Small intestine (tissue), 7 donors: Measurements from ENCODE around the gene TSPAN11. TPM values are rescaled to one million over a fixed set of nuclear protein-coding genes. Genes with fewer than 3 reads are reported as not detected.

Experiments used
- DNase-seq, 2 donors: peaks; one replicate each; pipeline versions ENCODE4 v3.0.0 to v3.0.0-alpha.2; 2013
- FAIRE-seq: peaks from 2 replicates; lab custom pipeline; 2012; peaks lifted over from hg19 to GRCh38; lab: Jason Lieb, UNC
- H3K27ac ChIP-seq, 3 donors: one replicate each; pipeline ENCODE4 v1.5.1; 2013; ENCODE audit warnings: low read length in 2 of 3, mild to moderate bottlenecking in 2 of 3, control low read depth in 1 of 3, inconsistent platforms in 1 of 3, low read depth in 1 of 3, moderate library complexity in 1 of 3
- H3K27me3 ChIP-seq, 3 donors: one replicate each; pipeline ENCODE4 v1.6.1; 2013; ENCODE audit warnings: low read length in 3 of 3, inconsistent platforms in 1 of 3; ENCODE audit not compliant: control insufficient read depth in 3 of 3, insufficient read depth in 3 of 3
- H3K36me3 ChIP-seq, 3 donors: one replicate each; pipeline ENCODE4 v1.6.1; 2013; ENCODE audit warnings: low read length in 3 of 3, inconsistent platforms in 1 of 3, low read depth in 1 of 3, mild to moderate bottlenecking in 1 of 3, moderate library complexity in 1 of 3; ENCODE audit not compliant: control insufficient read depth in 3 of 3, insufficient read depth in 2 of 3
- H3K4me1 ChIP-seq, 3 donors: one replicate each; pipeline ENCODE4 v1.6.1; 2013; ENCODE audit warnings: low read length in 2 of 3, inconsistent platforms in 1 of 3, low read depth in 1 of 3, mild to moderate bottlenecking in 1 of 3, moderate library complexity in 1 of 3; ENCODE audit not compliant: control insufficient read depth in 3 of 3, insufficient read depth in 2 of 3
- H3K4me3 ChIP-seq, 3 donors: one replicate each; pipeline ENCODE4 v1.5.1; 2013; ENCODE audit warnings: low read length in 3 of 3, control low read depth in 1 of 3, inconsistent platforms in 1 of 3, low read depth in 1 of 3, mild to moderate bottlenecking in 1 of 3, moderate library complexity in 1 of 3
- H3K9me3 ChIP-seq, 2 donors: one replicate each; pipeline ENCODE4 v1.6.1; 2013; ENCODE audit warnings: low read depth in 1 of 2, low read length in 1 of 2; ENCODE audit not compliant: control insufficient read depth in 2 of 2, insufficient read depth in 1 of 2
- WGBS, 3 donors: extraction: QIAGEN DNeasy Blood & Tissue Kit; methylation state at CpG; one replicate each; pipeline ENCODE4 v1.1.7; 2013; 5-methylcytosine and 5-hydroxymethylcytosine counted together
- polyA plus RNA-seq, 4 donors: library from polyadenylated mRNA; stranded (reverse) in 3 of 4; unstranded in 1 of 4; fragments of 200-250 nt in 3 of 4; fragments of 120-200 nt in 1 of 4; gene quantifications; one replicate each; pipeline versions ENCODE4 v1.2.1 to v1.2.3, GENCODE V29; 2013
- donor health status: healthy with polysubstance abuse.
- donor health status: control.
- donor health status: control.
- donor health status: Bipolar disorder and iron deficiency.
- donor health status: healthy.

TSPAN11 gene
- polyA plus RNA-seq, 4 donors = 0.54 to 3.9 (median 3.9) TPM; not detected in 1

- no peaks in the 10 kb centered on the region for H3K36me3 ChIP-seq
- FAIRE-seq (no peak), DNase-seq (peak in 1 of 2 donors; percentile 19)
- H3K27me3 ChIP-seq = no peaks in the 10 kb centered on the region
- H3K27ac ChIP-seq = no peak overlapping the region
- H3K9me3 ChIP-seq = no peaks in the 10 kb centered on the region
- H3K4me3 ChIP-seq = no peak overlapping the region
- WGBS, 3 donors = 83% methylated on average over 4 of the region's 4 CpGs
- no peaks in the 10 kb centered on the region for H3K4me1 ChIP-seq
Observed at GRCh38 chr12:31005944-31006361, 79.4 kb downstream of the TSPAN11 start.

GRCh38 chr12:31006416-31007152 is 80.0 kb downstream of the TSPAN11 start:
- H3K27ac ChIP-seq = no peak overlapping the region
- H3K9me3 ChIP-seq = no peaks in the 10 kb centered on the region
- FAIRE-seq (no peak), DNase-seq (no peak)
- no peak overlapping the region for H3K4me3 ChIP-seq
- H3K27me3 ChIP-seq = no peaks in the 10 kb centered on the region
- 83 to 92% (median 88%) methylated on average over 9 of the region's 9 CpGs for WGBS, 3 donors
- H3K4me1 ChIP-seq = no peaks in the 10 kb centered on the region
- no peaks in the 10 kb centered on the region for H3K36me3 ChIP-seq

- H3K4me3 ChIP-seq = no peak overlapping the region
- no peaks in the 10 kb centered on the region for H3K4me1 ChIP-seq
- H3K9me3 ChIP-seq = no peaks in the 10 kb centered on the region
- DNase-seq = no peak
- 77 to 85% (median 79%) methylated on average over 3 of the region's 3 CpGs for WGBS, 3 donors
- H3K36me3 ChIP-seq = no peaks in the 10 kb centered on the region
- H3K27ac ChIP-seq = no peak overlapping the region
- no peaks in the 10 kb centered on the region for H3K27me3 ChIP-seq
- no peak for FAIRE-seq
Observed at GRCh38 chr12:31007153-31007495, 80.6 kb downstream of the TSPAN11 start.

- 77 to 88% (median 87%) methylated on average over 5 of the region's 5 CpGs for WGBS, 3 donors
- Histone ChIP-seq H3K4me1 (no peaks in the 10 kb centered on the region), H3K27ac (no peak overlapping the region), H3K4me3 (no peak overlapping the region), H3K9me3 (no peaks in the 10 kb centered on the region), H3K36me3 (no peaks in the 10 kb centered on the region), H3K27me3 (no peaks in the 10 kb centered on the region)
- FAIRE-seq (no peak), DNase-seq (no peak)
Observed at GRCh38 chr12:31007636-31008175, 81.2 kb downstream of the TSPAN11 start.

GRCh38 chr12:31008241-31008761 is 81.8 kb downstream of the TSPAN11 start:
- no peaks in the 10 kb centered on the region for H3K4me1 ChIP-seq
- no peaks in the 10 kb centered on the region for H3K27me3 ChIP-seq
- FAIRE-seq = no peak
- no peak overlapping the region for H3K27ac ChIP-seq
- H3K9me3 ChIP-seq = no peaks in the 10 kb centered on the region
- no peaks in the 10 kb centered on the region for H3K36me3 ChIP-seq
- WGBS, 3 donors = 58 to 83% (median 71%) methylated on average over 6 of the region's 6 CpGs
- H3K4me3 ChIP-seq = no peak overlapping the region
- no peak for DNase-seq

GRCh38 chr12:31008961-31009840 is 82.7 kb downstream of the TSPAN11 start:
- WGBS, 3 donors = 76 to 83% (median 78%) methylated on average over 19 of the region's 19 CpGs
- no peak overlapping the region for H3K4me3 ChIP-seq

GRCh38 chr12:31009976-31010375 is 83.4 kb downstream of the TSPAN11 start:
- Histone ChIP-seq H3K27ac (no peak overlapping the region), H3K36me3 (no peaks in the 10 kb centered on the region), H3K27me3 (no peaks in the 10 kb centered on the region), H3K4me1 (no peaks in the 10 kb centered on the region), H3K4me3 (no peak overlapping the region), H3K9me3 (no peaks in the 10 kb centered on the region)
- DNase-seq (peak in 1 of 2 donors; percentile 11), FAIRE-seq (no peak)
- WGBS, 3 donors = 71 to 83% (median 72%) methylated on average over 4 of the region's 4 CpGs

More at GRCh38 chr12:31008961-31009840, 82.7 kb downstream of the TSPAN11 start:
- no peak overlapping the region for H3K27ac ChIP-seq
- H3K9me3 ChIP-seq = no peaks in the 10 kb centered on the region
- no peaks in the 10 kb centered on the region for H3K36me3 ChIP-seq
- FAIRE-seq (no peak), DNase-seq (no peak)
- no peaks in the 10 kb centered on the region for H3K27me3 ChIP-seq
- no peaks in the 10 kb centered on the region for H3K4me1 ChIP-seq

- H3K9me3 ChIP-seq = no peaks in the 10 kb centered on the region
- no peak for FAIRE-seq
- 77 to 95% (median 86%) methylated on average over 5 of the region's 5 CpGs for WGBS, 3 donors
- H3K4me1 ChIP-seq = no peaks in the 10 kb centered on the region
- no peak overlapping the region for H3K4me3 ChIP-seq
- H3K36me3 ChIP-seq = no peaks in the 10 kb centered on the region
- no peaks in the 10 kb centered on the region for H3K27me3 ChIP-seq
- H3K27ac ChIP-seq = no peak overlapping the region
- DNase-seq = no peak
Observed at GRCh38 chr12:31011336-31011735, 84.8 kb downstream of the TSPAN11 start.
